Osteocyte (in vitro differentiated cells): Measurements from ENCODE around the gene MDFIC2. TPM values are rescaled to one million over a fixed set of nuclear protein-coding genes. Genes with fewer than 3 reads are reported as not detected.

Experiments used
- DNase-seq: peaks from one replicate; pipeline ENCODE4 v3.0.0; 2021; ENCODE audit warnings: mixed read lengths; ENCODE audit not compliant: unreplicated experiment; ENCODE audit errors: extremely low spot score
- H3K27ac Mint-ChIP-seq: one replicate; pipeline ENCODE4 v1.8.0; 2021; ENCODE audit warnings: mild to moderate bottlenecking, mixed read lengths; ENCODE audit not compliant: unreplicated experiment
- H3K27me3 Mint-ChIP-seq: one replicate; pipeline ENCODE4 v1.8.0; 2021; ENCODE audit warnings: mixed read lengths; ENCODE audit not compliant: unreplicated experiment
- H3K36me3 Mint-ChIP-seq: one replicate; pipeline ENCODE4 v1.8.0; 2021; ENCODE audit warnings: mixed read lengths; ENCODE audit not compliant: unreplicated experiment
- H3K4me1 Mint-ChIP-seq: one replicate; pipeline ENCODE4 v1.8.0; 2021; ENCODE audit warnings: mixed read lengths; ENCODE audit not compliant: unreplicated experiment
- H3K4me3 Mint-ChIP-seq: one replicate; pipeline ENCODE4 v1.8.0; 2021; ENCODE audit warnings: mild to moderate bottlenecking, moderate library complexity, mixed read lengths; ENCODE audit not compliant: unreplicated experiment
- H3K9me3 Mint-ChIP-seq: one replicate; pipeline ENCODE4 v1.8.0; 2021; ENCODE audit warnings: mixed read lengths; ENCODE audit not compliant: unreplicated experiment
- CTCF ChIP-seq: fragments of 200-600 bp; sonication (generic); IDR thresholded peaks from 2 replicates; pipeline ENCODE4 v1.5.0; 2021; ENCODE audit warnings: antibody characterized with exemption, mild to moderate bottlenecking, moderate library complexity
- total RNA-seq: library from RNA; stranded (reverse); gene quantifications from 2 replicates; pipeline ENCODE4 v1.2.1, GENCODE V29; 2021

MDFIC2 gene
- total RNA-seq, 1 donor from 2014 or later, result not detected

- TF ChIP-seq CTCF, result no peak
- H3K27me3 Mint-ChIP-seq, result peaks cover 35% of the 10 kb centered on the region
- H3K4me3 Mint-ChIP-seq, result no peak overlapping the region
- no peaks in the 10 kb centered on the region for H3K9me3 Mint-ChIP-seq
- H3K4me1 Mint-ChIP-seq, result no peaks in the 10 kb centered on the region
- DNase-seq, result no peak
- H3K27ac Mint-ChIP-seq, result no peak overlapping the region
- no peaks in the 10 kb centered on the region for H3K36me3 Mint-ChIP-seq
These were observed 126.8 kb downstream of the MDFIC2 start for GRCh38 chr3:70185661-70186060.

DNA sequence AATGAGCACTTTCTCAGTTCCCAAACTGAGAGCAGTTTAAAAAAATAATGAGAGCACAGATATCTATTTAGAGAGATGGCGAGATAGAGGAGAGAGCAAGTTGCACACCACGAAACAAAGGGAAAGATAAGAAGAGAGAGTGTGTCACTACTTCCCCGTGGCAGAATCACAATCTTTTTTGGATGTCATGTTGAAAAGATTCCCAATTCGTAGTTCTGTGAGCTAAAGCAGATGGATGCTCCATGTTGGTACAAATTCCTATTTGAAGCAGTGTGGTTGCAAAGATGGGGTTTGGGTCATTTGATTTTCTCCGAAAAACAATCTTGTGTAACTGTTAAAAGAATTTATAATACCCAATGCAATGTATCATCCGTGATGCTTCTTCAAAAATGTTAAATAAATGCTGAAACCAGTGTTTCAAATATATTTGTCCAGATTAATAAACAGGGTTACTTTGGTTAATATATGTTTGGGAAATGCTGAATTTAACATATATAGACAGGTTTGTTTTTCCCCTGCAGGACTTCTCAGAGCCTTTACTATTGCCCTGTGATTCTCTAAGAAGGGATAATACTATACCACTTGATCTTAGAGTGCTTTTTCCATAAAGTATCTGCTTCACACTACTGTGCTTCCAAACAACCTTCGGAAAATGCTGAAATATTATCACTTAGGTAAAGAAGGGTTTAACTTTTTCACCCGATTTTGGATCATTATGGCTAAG is 128.5 kb downstream of the MDFIC2 start:
- Mint-ChIP-seq H3K36me3 (no peaks in the 10 kb centered on the region), H3K9me3 (no peaks in the 10 kb centered on the region), H3K27me3 (peaks cover 35% of the 10 kb centered on the region), H3K4me1 (no peaks in the 10 kb centered on the region), H3K4me3 (no peak overlapping the region), H3K27ac (no peak overlapping the region)
- no peak for DNase-seq
- no peak for TF ChIP-seq CTCF

- H3K9me3 Mint-ChIP-seq, result no peaks in the 10 kb centered on the region
- peaks cover 33% of the 10 kb centered on the region for H3K27me3 Mint-ChIP-seq
- TF ChIP-seq CTCF, result no peak
- H3K4me3 Mint-ChIP-seq, result no peak overlapping the region
- no peaks in the 10 kb centered on the region for H3K36me3 Mint-ChIP-seq
- no peak overlapping the region for H3K27ac Mint-ChIP-seq
- DNase-seq, result no peak
- no peaks in the 10 kb centered on the region for H3K4me1 Mint-ChIP-seq
These were observed 130.3 kb downstream of the MDFIC2 start for GRCh38 chr3:70182166-70182565.

GRCh38 chr3:70180664-70181063 is 131.8 kb downstream of the MDFIC2 start:
- no peaks in the 10 kb centered on the region for H3K4me1 Mint-ChIP-seq
- peaks cover 37% of the 10 kb centered on the region for H3K27me3 Mint-ChIP-seq
- no peak for DNase-seq
- no peaks in the 10 kb centered on the region for H3K36me3 Mint-ChIP-seq
- no peak overlapping the region for H3K4me3 Mint-ChIP-seq
- H3K27ac Mint-ChIP-seq, result no peak overlapping the region
- no peak for TF ChIP-seq CTCF
- H3K9me3 Mint-ChIP-seq, result no peaks in the 10 kb centered on the region

DNA sequence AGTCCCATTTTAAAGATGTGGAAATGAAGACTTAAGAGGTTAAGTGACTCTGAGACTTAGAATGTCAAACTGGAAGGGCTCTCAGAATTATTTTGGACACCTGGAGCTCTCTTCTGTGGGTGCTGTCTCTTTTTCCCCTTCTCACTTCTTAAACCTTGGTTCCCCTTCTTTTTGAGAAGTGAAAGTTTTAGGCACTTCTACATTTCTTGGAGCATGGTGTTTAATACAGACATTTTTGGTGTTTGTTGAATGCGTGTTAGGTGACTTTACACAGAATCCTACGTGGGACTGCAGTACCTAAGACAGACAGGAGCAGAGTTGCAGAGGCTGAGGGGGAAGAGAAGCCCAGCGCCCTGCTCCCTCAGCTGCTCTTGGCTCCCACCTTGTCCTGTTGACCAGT is 133.3 kb downstream of the MDFIC2 start:
- Mint-ChIP-seq H3K4me1 (no peaks in the 10 kb centered on the region), H3K36me3 (no peaks in the 10 kb centered on the region), H3K9me3 (no peaks in the 10 kb centered on the region), H3K27me3 (peaks cover 33% of the 10 kb centered on the region), H3K4me3 (no peak overlapping the region), H3K27ac (no peak overlapping the region)
- TF ChIP-seq CTCF, result no peak
- DNase-seq, result no peak
